ENCODE measurements around the gene BAIAP2. TPM values are rescaled to one million over a fixed set of nuclear protein-coding genes. Genes with fewer than 3 reads are reported as not detected.

BAIAP2 gene
- 34.7 TPM for total RNA-seq
- long read RNA-seq, transcript BAIAP2-204 (14 exons, 2,095 nt) = major isoform, 17 of 63 reads
- long read RNA-seq, transcript BAIAP2-201 (14 exons, 1,939 nt) = minor isoform, 8 of 63 reads
- long read RNA-seq, partial matches to known transcripts = 22 of 63 reads
- long read RNA-seq, other reads (novel, unspliced or antisense) = 15 of 63 reads

- DNase-seq (peak; percentile 98), ATAC-seq (ENCODE audit: poor library complexity) (peak; percentile 77)
- intact Hi-C loops (cut with DNase I) = no loop called here
Measured at GRCh38 chr17:81034779-81035520, at the start of gene BAIAP2. BAIAP2 (plus strand) TSS chr17:81035151; CDS start chr17:81035255, 104 bp downstream.

GRCh38 chr17:80986046-80986445 is 48.9 kb upstream of the BAIAP2 start:
- DNase-seq = peak; percentile 27
- intact Hi-C loops (cut with DNase I) = loop anchor here (10.0 kb wide), 1 partner anchor 259 kb away; no protein-coding TSS in a partner anchor

GRCh38 chr17:80986816-80987475 is 48.0 kb upstream of the BAIAP2 start:
- peak; percentile 69 for DNase-seq
- ATAC-seq (ENCODE audit: poor library complexity) = peak; percentile 21
- intact Hi-C loops (cut with DNase I) = loop anchor here (10.0 kb wide), 1 partner anchor 258 kb away; no protein-coding TSS in a partner anchor

More at GRCh38 chr17:80986046-80986445, 48.9 kb upstream of the BAIAP2 start:
- no peak for ATAC-seq (ENCODE audit: poor library complexity)

GRCh38 chr17:80987941-80988461 is 47.0 kb upstream of the BAIAP2 start:
- DNase-seq = peak; percentile 42
- intact Hi-C loops (cut with DNase I) = loop anchor here (10.0 kb wide), 1 partner anchor 257 kb away; no protein-coding TSS in a partner anchor
- ATAC-seq (ENCODE audit: poor library complexity) = peak; percentile 19

- no peak for ATAC-seq (ENCODE audit: poor library complexity)
Measured at GRCh38 chr17:80989586-80989913, 45.4 kb upstream of the BAIAP2 start.

GRCh38 chr17:80990921-80991644 is 43.9 kb upstream of the BAIAP2 start:
- intact Hi-C loops (cut with DNase I) = no loop called here
- no peak for ATAC-seq (ENCODE audit: poor library complexity)

More at GRCh38 chr17:80989586-80989913, 45.4 kb upstream of the BAIAP2 start:
- DNase-seq = no peak
- intact Hi-C loops (cut with DNase I) = loop anchor here (10.0 kb wide), 1 partner anchor 255 kb away; no protein-coding TSS in a partner anchor

GRCh38 chr17:80991645-80992076 is 43.3 kb upstream of the BAIAP2 start, which contains the start of gene CHMP6:
CHMP6 (plus strand) TSS chr17:80991841; CDS start chr17:80991919, 78 bp downstream.
- ATAC-seq (ENCODE audit: poor library complexity) = peak; percentile 78
- peak; percentile 88 for DNase-seq
- intact Hi-C loops (cut with DNase I) = no loop called here

More at GRCh38 chr17:80990921-80991644, 43.9 kb upstream of the BAIAP2 start:
- no peak for DNase-seq

- no peak for ATAC-seq (ENCODE audit: poor library complexity)
Measured at GRCh38 chr17:80992077-80992947, 42.6 kb upstream of the BAIAP2 start.

GRCh38 chr17:80992948-80993624 is 41.9 kb upstream of the BAIAP2 start:
- intact Hi-C loops (cut with DNase I) = no loop called here
- ATAC-seq (ENCODE audit: poor library complexity) (no peak), DNase-seq (no peak)

More at GRCh38 chr17:80992077-80992947, 42.6 kb upstream of the BAIAP2 start:
- no peak for DNase-seq
- intact Hi-C loops (cut with DNase I) = no loop called here

- intact Hi-C loops (cut with DNase I) = no loop called here
- ATAC-seq (ENCODE audit: poor library complexity) (no peak), DNase-seq (no peak)
Measured at GRCh38 chr17:80995131-80995530, 39.8 kb upstream of the BAIAP2 start.

- DNase-seq = no peak
- intact Hi-C loops (cut with DNase I) = no loop called here
- ATAC-seq (ENCODE audit: poor library complexity) = no peak
Measured at GRCh38 chr17:80996422-80997305, 38.3 kb upstream of the BAIAP2 start.

- ATAC-seq (ENCODE audit: poor library complexity) (no peak), DNase-seq (no peak)
- intact Hi-C loops (cut with DNase I) = no loop called here
Measured at GRCh38 chr17:80997424-80998117, 37.4 kb upstream of the BAIAP2 start.

GRCh38 chr17:80998118-80998747 is 36.7 kb upstream of the BAIAP2 start:
- DNase-seq = no peak
- ATAC-seq (ENCODE audit: poor library complexity) = no peak
- intact Hi-C loops (cut with DNase I) = no loop called here

GRCh38 chr17:80998748-80999535 is 36.0 kb upstream of the BAIAP2 start:
- DNase-seq (no peak), ATAC-seq (ENCODE audit: poor library complexity) (no peak)
- intact Hi-C loops (cut with DNase I) = no loop called here

Data from Right ventricle myocardium superior (tissue), 1 donor.